GM21423 (cell line): ENCODE measurements around the gene SLC1A5.
"Not testable (repeated sequence)": the region's sequence is repeated elsewhere in the genome, so short reads cannot be mapped to it uniquely, and the experiment has no call there.

ENCODE experiments used
- ATAC-seq: cut with Tn5 transposase; IDR thresholded peaks from one replicate; pipeline ENCODE4 v1.9.1; 2021; ENCODE audit warnings: mild to moderate bottlenecking, moderate library complexity; ENCODE audit not compliant: unreplicated experiment

SLC1A5 gene

GRCh38 chr19:46802152-46802551, 13.8 kb upstream of the SLC1A5 start:
- ATAC-seq, result no peak

- no peak for ATAC-seq
These were observed 10.3 kb upstream of the SLC1A5 start for GRCh38 chr19:46798713-46799112.

- ATAC-seq, result no peak
These were observed 9.5 kb upstream of the SLC1A5 start for GRCh38 chr19:46797881-46798280.

- no peak for ATAC-seq
These were observed 3.5 kb upstream of the SLC1A5 start for GRCh38 chr19:46791944-46792343.

GRCh38 chr19:46789371-46789770, 977 bp upstream of the SLC1A5 start:
- ATAC-seq, result no peak

GRCh38 chr19:46788968-46789338, 559 bp upstream of the SLC1A5 start:
- ATAC-seq, result no peak

- ATAC-seq, result no peak
These were observed 798 bp downstream of the SLC1A5 start for GRCh38 chr19:46787331-46788261.

- no peak for ATAC-seq
These were observed 1.4 kb downstream of the SLC1A5 start for GRCh38 chr19:46787040-46787330.

- peak; percentile 32 for ATAC-seq
These were observed 2.0 kb downstream of the SLC1A5 start for GRCh38 chr19:46786236-46787039.

GRCh38 chr19:46785980-46786235, 2.5 kb downstream of the SLC1A5 start:
- ATAC-seq, result no peak

- ATAC-seq, result no peak
These were observed 3.1 kb downstream of the SLC1A5 start for GRCh38 chr19:46785054-46785979.

GRCh38 chr19:46784262-46785053, 3.9 kb downstream of the SLC1A5 start:
- no peak for ATAC-seq

GRCh38 chr19:46783670-46784069, 4.7 kb downstream of the SLC1A5 start:
- ATAC-seq, result no peak

- no peak for ATAC-seq
These were observed 5.9 kb downstream of the SLC1A5 start for GRCh38 chr19:46782355-46783019.

- ATAC-seq, result not testable (repeated sequence)
These were observed 10.3 kb downstream of the SLC1A5 start for GRCh38 chr19:46777956-46778645.

- ATAC-seq, result no peak
These were observed 11.2 kb downstream of the SLC1A5 start for GRCh38 chr19:46776927-46777911.

- ATAC-seq, result no peak
These were observed 12.6 kb downstream of the SLC1A5 start for GRCh38 chr19:46775642-46776258.

GRCh38 chr19:46773018-46773399, 15.4 kb downstream of the SLC1A5 start:
- ATAC-seq, result no peak
